K562 treated with DMSO at 1 percent for 4 hours (cell line): ENCODE measurements around the gene GEMIN5. TPM values are rescaled to one million over a fixed set of nuclear protein-coding genes. Genes with fewer than 3 reads are reported as not detected.

Experiments
- total RNA-seq: library from RNA; unstranded; fragments of 300-600 nt; gene quantifications from 2 replicates; pipeline ENCODE4 v1.2.3, GENCODE V29; 2022; ENCODE audit not compliant: insufficient read depth

The GEMIN5 gene
- 4.8 and 6.2 TPM in 2 replicates for total RNA-seq

GRCh38 chr5:154937718-154938466 is at the start of gene GEMIN5:
Gene GEMIN5 (minus strand): TSS chr5:154938211. CDS start chr5:154938133, 78 bp downstream.

GRCh38 chr5:154940772-154941620 is 3.0 kb upstream of the GEMIN5 start, which contains the start of gene MRPL22:
Gene MRPL22 (plus strand): TSS chr5:154941073. CDS start chr5:154941111, 38 bp downstream.

GRCh38 chr5:154858297-154858971 is 79.6 kb downstream of the GEMIN5 start, which contains the start of gene CNOT8:
Gene CNOT8 (plus strand): TSS chr5:154858627. CDS start chr5:154863279, 4,652 bp downstream.

GRCh38 chr5:154850255-154851062 is 87.6 kb downstream of the GEMIN5 start, which contains the start of gene FAXDC2:
Gene FAXDC2 (minus strand): TSS chr5:154850603. CDS start chr5:154838178, 12,425 bp downstream.

Other genes with a start within 250 kb of the GEMIN5 start
- gene LARP1, start 182.8 kb downstream of the GEMIN5 start, total RNA-seq: 53.8 and 64.5 TPM in 2 replicates
- gene FAXDC2, start 87.6 kb downstream of the GEMIN5 start, total RNA-seq: 18.4 and 23.9 TPM in 2 replicates
- gene CNOT8, start 79.6 kb downstream of the GEMIN5 start, total RNA-seq: 30.1 and 42.8 TPM in 2 replicates
- 44.6 and 45.7 TPM in 2 replicates for gene MRPL22, start 2.9 kb upstream of the GEMIN5 start, total RNA-seq
- not detected in 2 replicates for gene KIF4B, start 75.5 kb upstream of the GEMIN5 start, total RNA-seq